Measurements from ENCODE around the gene COA7.

GRCh38 chr1:52739699-52740467 lies 41.7 kb upstream of the COA7 start:
- TF ChIP-seq, protein P1, sequence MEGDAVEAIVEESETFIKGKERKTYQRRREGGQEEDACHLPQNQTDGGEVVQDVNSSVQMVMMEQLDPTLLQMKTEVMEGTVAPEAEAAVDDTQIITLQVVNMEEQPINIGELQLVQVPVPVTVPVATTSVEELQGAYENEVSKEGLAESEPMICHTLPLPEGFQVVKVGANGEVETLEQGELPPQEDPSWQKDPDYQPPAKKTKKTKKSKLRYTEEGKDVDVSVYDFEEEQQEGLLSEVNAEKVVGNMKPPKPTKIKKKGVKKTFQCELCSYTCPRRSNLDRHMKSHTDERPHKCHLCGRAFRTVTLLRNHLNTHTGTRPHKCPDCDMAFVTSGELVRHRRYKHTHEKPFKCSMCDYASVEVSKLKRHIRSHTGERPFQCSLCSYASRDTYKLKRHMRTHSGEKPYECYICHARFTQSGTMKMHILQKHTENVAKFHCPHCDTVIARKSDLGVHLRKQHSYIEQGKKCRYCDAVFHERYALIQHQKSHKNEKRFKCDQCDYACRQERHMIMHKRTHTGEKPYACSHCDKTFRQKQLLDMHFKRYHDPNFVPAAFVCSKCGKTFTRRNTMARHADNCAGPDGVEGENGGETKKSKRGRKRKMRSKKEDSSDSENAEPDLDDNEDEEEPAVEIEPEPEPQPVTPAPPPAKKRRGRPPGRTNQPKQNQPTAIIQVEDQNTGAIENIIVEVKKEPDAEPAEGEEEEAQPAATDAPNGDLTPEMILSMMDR (IDR thresholded peaks at IDR 0.05) = no peak
- TF ChIP-seq ZFX (IDR thresholded peaks at IDR 0.05; ENCODE audit: borderline replicate concordance) = no peak
